Measurements from ENCODE around the gene CHFR. TPM values are rescaled to one million over a fixed set of nuclear protein-coding genes. Genes with fewer than 3 reads are reported as not detected.

CHFR gene
- total and polyA plus RNA-seq, 2 donors (not counting 3 experiments of a cell fraction or from before 2014, with no cell fraction given), result 45.4 to 66.5 TPM

- ChIA-PET CTCF (no interaction called here), POLR2A (no interaction called here)
- dilution Hi-C loops (cut with MboI; ENCODE audit: extremely low pct_ligation_motif_present, low sequenced_read_pairs), result no loop called here
- H3K9me1 ChIP-seq (replicated peaks; ENCODE audit: control insufficient read depth, extremely low read depth, insufficient read depth, low read length), result no peaks in the 10 kb centered on the region
- no peak overlapping the region for H3K27ac ChIP-seq (ENCODE audit: insufficient read depth, low read depth, low read length)
- TF ChIP-seq MAX (IDR thresholded peaks at IDR 0.05; ENCODE audit: insufficient read depth, insufficient read length) (no peak), EZH2 (IDR thresholded peaks at IDR 0.05; ENCODE audit: borderline replicate concordance, low read depth, low read length, severe bottlenecking) (no peak), MYC (IDR thresholded peaks at IDR 0.05; ENCODE audit: low read depth, low read length) (no peak), JUN (IDR thresholded peaks at IDR 0.05; ENCODE audit: borderline replicate concordance, insufficient read depth, insufficient read length, low read depth) (no peak), POLR2A (IDR thresholded peaks at IDR 0.05; ENCODE audit: low read depth, low read length) (no peak), GATA2 (IDR thresholded peaks at IDR 0.05; ENCODE audit: insufficient read depth, insufficient read length, low read depth, low read length) (no peak), CTCF (IDR thresholded peaks at IDR 0.05; ENCODE audit: extremely low read depth in 1 of 2, insufficient read depth in 1 of 2, low read depth in 1 of 2, low read length in 2 of 2) (no peak), POLR2AphosphoS5 (IDR thresholded peaks at IDR 0.05; ENCODE audit: insufficient read depth, low read depth, low read length) (no peak)
- no peaks in the 10 kb centered on the region for H3K9me3 ChIP-seq (replicated peaks; ENCODE audit: control insufficient read depth, insufficient read depth, low read length)
- H3K4me3 ChIP-seq (replicated peaks in 1 of 3; ENCODE audit: insufficient read depth in 1 of 3, low read depth in 1 of 3, low read length in 3 of 3), result no peak overlapping the region
- intact Hi-C loops (cut with micrococcal nuclease), result no loop called here
- no peaks in the 10 kb centered on the region for H3K27me3 ChIP-seq (ENCODE audit: control insufficient read depth in 2 of 2, insufficient read depth in 2 of 2, low read length in 2 of 2)
- H3K9ac ChIP-seq (replicated peaks; ENCODE audit: extremely low read depth, insufficient read depth, low read length), result no peak overlapping the region
- BruUV-seq (replicated peaks), result no TSS peak
- DNase-seq (ENCODE audit: low read depth, low spot score) (no peak), FAIRE-seq (no peak)
- no peaks in the 10 kb centered on the region for H3K4me1 ChIP-seq (ENCODE audit: control insufficient read depth, extremely low read depth, insufficient read depth, low read length)
- H3K36me3 ChIP-seq (ENCODE audit: control insufficient read depth in 2 of 2, extremely low read depth in 1 of 2, insufficient read depth in 2 of 2, low read length in 2 of 2), result peaks cover 12 to 41% of the 10 kb centered on the region in 2 experiments
- H2AFZ ChIP-seq (ENCODE audit: low read depth, low read length), result no peak overlapping the region
- H4K20me1 ChIP-seq (replicated peaks; ENCODE audit: control insufficient read depth, extremely low read depth, insufficient read depth, low read length), result no peaks in the 10 kb centered on the region
- no peaks in the 10 kb centered on the region for H3K79me2 ChIP-seq (ENCODE audit: control insufficient read depth, insufficient read depth, low read length)
- no peak overlapping the region for H3K4me2 ChIP-seq (ENCODE audit: insufficient read depth, low read length)
These were observed 13.2 kb downstream of the CHFR start for GRCh38 chr12:132874175-132874574.
